HEK293T (cell line): ENCODE results near the gene AP4B1.

Experiments used
- CTCF ChIA-PET: fragments of 350-600 bp; formaldehyde crosslinking; extraction: SDS; loops from one replicate; lab custom pipeline; 2021; ENCODE audit warnings: antibody characterized with exemption, inconsistent platforms; lab: Yijun Ruan, JAX
- POLR2A ChIA-PET: fragments of 350-600 bp; formaldehyde crosslinking; extraction: SDS; loops from one replicate; lab custom pipeline; 2020; ENCODE audit warnings: antibody characterized with exemption, inconsistent platforms; lab: Yijun Ruan, JAX
- DNase-seq: peaks from one replicate; pipeline ENCODE4 v3.0.0; 2012; ENCODE audit warnings: mixed read lengths; ENCODE audit errors: extremely low spot score
- ARNT ChIP-seq: fragments of 450-650 bp; IDR thresholded peaks from 2 replicates; pipeline ENCODE4 v1.6.1; 2017; ENCODE audit warnings: mild to moderate bottlenecking
- BHLHE40 ChIP-seq: fragments of 450-650 bp; IDR thresholded peaks from 2 replicates; pipeline ENCODE4 v1.6.1; 2016; ENCODE audit warnings: mild to moderate bottlenecking, moderate library complexity, borderline replicate concordance
- CTBP1 ChIP-seq: fragments of 450-650 bp; IDR thresholded peaks from 2 replicates; pipeline ENCODE4 v1.6.1; 2016; ENCODE audit warnings: borderline replicate concordance
- ELF4 ChIP-seq: fragments of 450-650 bp; IDR thresholded peaks from 2 replicates; pipeline ENCODE4 v1.6.1; 2017; ENCODE audit warnings: antibody characterized with exemption
- FOXA1 ChIP-seq: fragments of 450-650 bp; IDR thresholded peaks from 2 replicates; pipeline ENCODE4 v1.6.1; 2016; ENCODE audit warnings: mild to moderate bottlenecking
- FOXK2 ChIP-seq: fragments of 450-650 bp; IDR thresholded peaks from 2 replicates; pipeline ENCODE4 v1.6.1; 2016; ENCODE audit warnings: mild to moderate bottlenecking
- FOXM1 ChIP-seq: fragments of 450-650 bp; IDR thresholded peaks from 2 replicates; pipeline ENCODE4 v1.6.1; 2017; ENCODE audit warnings: mild to moderate bottlenecking, borderline replicate concordance
- HDGF ChIP-seq: fragments of 450-650 bp; IDR thresholded peaks from 2 replicates; pipeline ENCODE4 v1.6.1; 2017; ENCODE audit warnings: antibody characterized with exemption, borderline replicate concordance
- L3MBTL2 ChIP-seq: fragments of 450-650 bp; conservative IDR thresholded peaks from 2 replicates; pipeline ENCODE4 v1.6.1; 2016; ENCODE audit warnings: mild to moderate bottlenecking
- LEF1 ChIP-seq: fragments of 450-650 bp; IDR thresholded peaks from 2 replicates; pipeline ENCODE4 v1.6.1; 2017; ENCODE audit warnings: mild to moderate bottlenecking, borderline replicate concordance
- NFRKB ChIP-seq: fragments of 450-650 bp; IDR thresholded peaks from 2 replicates; pipeline ENCODE4 v1.6.1; 2016; ENCODE audit warnings: mild to moderate bottlenecking, moderate library complexity
- PKNOX1 ChIP-seq: fragments of 450-650 bp; IDR thresholded peaks from 2 replicates; pipeline ENCODE4 v1.6.1; 2016
- SP1 ChIP-seq: fragments of 450-650 bp; IDR thresholded peaks from 2 replicates; pipeline ENCODE4 v1.6.1; 2017
- SUZ12 ChIP-seq: fragments of 450-650 bp; IDR thresholded peaks from 2 replicates; pipeline ENCODE4 v1.6.1; 2016; ENCODE audit warnings: mild to moderate bottlenecking
- TARDBP ChIP-seq: fragments of 450-650 bp; IDR thresholded peaks from 2 replicates; pipeline ENCODE4 v1.6.1; 2016
- ZNF384 ChIP-seq: fragments of 450-650 bp; IDR thresholded peaks from 2 replicates; pipeline ENCODE4 v1.6.1; 2016

Gene AP4B1

DNA sequence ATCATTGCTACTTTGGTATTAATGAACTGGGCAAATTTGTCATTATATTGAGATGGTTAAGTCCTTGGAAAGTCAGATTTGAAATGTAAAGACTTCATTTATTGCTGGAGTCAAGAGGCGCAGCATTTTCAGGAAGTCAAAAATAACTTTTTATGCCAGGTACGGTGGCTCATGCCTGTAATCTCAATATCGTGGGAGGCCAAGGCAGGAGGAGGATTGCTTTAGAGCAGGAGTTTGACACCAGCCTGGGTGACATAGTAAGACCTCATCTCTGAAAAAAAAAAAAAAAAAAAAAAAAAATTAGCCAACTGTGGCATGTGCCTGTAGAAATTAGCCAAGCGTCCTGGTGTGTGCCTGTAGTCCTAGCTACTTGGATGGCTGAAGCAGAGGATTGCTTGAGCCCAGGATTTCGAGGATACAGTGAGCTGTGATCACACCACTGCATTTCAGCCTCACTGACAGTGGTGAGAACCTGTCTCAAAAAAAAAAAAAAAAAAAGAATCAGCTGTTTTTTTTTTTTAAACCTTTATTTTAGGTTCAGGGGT, 30.0 kb upstream of the AP4B1 start:
- DNase-seq = no peak
- POLR2A ChIA-PET = no interaction called here

GRCh38 chr1:113934006-113934405, 29.4 kb upstream of the AP4B1 start:
- DNase-seq = no peak
- ChIA-PET POLR2A (interaction anchor here (1.3 kb wide), 1 partner anchor 18 kb away, joined by 4 read pairs; no protein-coding TSS in a partner anchor), CTCF (interaction anchor here (0.6 kb wide), 1 partner anchor 15 kb away, joined by 3 read pairs; no protein-coding TSS in a partner anchor)
- TF ChIP-seq TARDBP (no peak), NFRKB (no peak), ELF4 (no peak), FOXA1 (no peak), PKNOX1 (no peak), SUZ12 (no peak)

More for the DNA sequence above, 30.0 kb upstream of the AP4B1 start:
- TF ChIP-seq ELF4 (no peak), FOXK2 (no peak), ZNF384 (0 out of 2 replicates have a peak, but pooled peaks have one; percentile 36), ARNT (no peak), L3MBTL2 (no peak), BHLHE40 (no peak), CTBP1 (no peak), SUZ12 (no peak), LEF1 (no peak)
- CTCF ChIA-PET = no interaction called here

DNA sequence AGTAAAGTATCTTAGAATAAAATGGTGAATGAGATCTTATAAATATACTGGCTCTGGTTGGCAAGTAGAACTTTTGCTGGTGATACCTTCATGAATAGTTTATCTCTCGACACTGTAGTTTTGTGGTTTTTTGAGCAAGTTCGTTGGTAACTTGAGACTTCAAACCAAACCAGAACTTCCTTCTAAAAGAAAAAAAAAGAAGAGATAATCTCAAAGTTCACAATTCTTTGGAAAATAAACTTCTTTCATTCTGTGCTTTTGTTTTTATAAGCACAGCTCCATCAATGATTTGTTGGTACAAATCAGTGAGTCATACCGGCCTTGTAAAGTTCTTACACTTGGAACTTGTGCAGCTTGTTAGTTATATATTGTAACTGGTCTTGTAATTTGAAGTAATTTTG, 26.9 kb upstream of the AP4B1 start:
- ChIA-PET CTCF (interaction anchor here (0.7 to 2.3 kb wide), 4 partner anchors 15 to 865 kb away, joined by 3 to 7 read pairs (median 4); partner anchors contain the start of gene OLFML3), POLR2A (interaction anchor here (0.6 to 5.1 kb wide), 3 partner anchors 16 to 357 kb away, joined by 3 to 116 read pairs (median 3); partner anchors contain the start of genes AP4B1 and DCLRE1B)
- no peak for DNase-seq
- no peak for TF ChIP-seq FOXM1
- no peak for TF ChIP-seq L3MBTL2
- no peak for TF ChIP-seq NFRKB
- no peak for TF ChIP-seq PKNOX1
- no peak for TF ChIP-seq ARNT
- TF ChIP-seq HDGF = no peak
- TF ChIP-seq LEF1 = no peak
- TF ChIP-seq ELF4 = no peak
- TF ChIP-seq CTBP1 = no peak
- no peak for TF ChIP-seq FOXA1
- no peak for TF ChIP-seq BHLHE40
- TF ChIP-seq ZNF384 = no peak

- ChIA-PET CTCF (interaction anchor here (0.6 to 2.3 kb wide), 5 partner anchors 8 to 864 kb away, joined by 3 to 7 read pairs (median 4); partner anchors contain the start of gene OLFML3), POLR2A (interaction anchor here (0.6 to 5.1 kb wide), 12 partner anchors 10 to 358 kb away, joined by 3 to 116 read pairs (median 6); partner anchors contain the start of genes AP4B1, DCLRE1B, PHTF1 and RSBN1)
- no peak for TF ChIP-seq LEF1
- TF ChIP-seq TARDBP = no peak
- TF ChIP-seq ELF4 = no peak
- TF ChIP-seq NFRKB = no peak
- TF ChIP-seq BHLHE40 = no peak
- no peak for TF ChIP-seq FOXK2
- no peak for TF ChIP-seq SUZ12
- TF ChIP-seq FOXM1 = no peak
- no peak for TF ChIP-seq SP1
- no peak for TF ChIP-seq PKNOX1
- TF ChIP-seq L3MBTL2 = no peak
- TF ChIP-seq ARNT = no peak
- TF ChIP-seq ZNF384 = no peak
- TF ChIP-seq HDGF = no peak
- TF ChIP-seq FOXA1 = no peak
- TF ChIP-seq CTBP1 = no peak
- DNase-seq = peak; percentile 42
Measured at GRCh38 chr1:113930499-113931161, 26.0 kb upstream of the AP4B1 start.

DNA sequence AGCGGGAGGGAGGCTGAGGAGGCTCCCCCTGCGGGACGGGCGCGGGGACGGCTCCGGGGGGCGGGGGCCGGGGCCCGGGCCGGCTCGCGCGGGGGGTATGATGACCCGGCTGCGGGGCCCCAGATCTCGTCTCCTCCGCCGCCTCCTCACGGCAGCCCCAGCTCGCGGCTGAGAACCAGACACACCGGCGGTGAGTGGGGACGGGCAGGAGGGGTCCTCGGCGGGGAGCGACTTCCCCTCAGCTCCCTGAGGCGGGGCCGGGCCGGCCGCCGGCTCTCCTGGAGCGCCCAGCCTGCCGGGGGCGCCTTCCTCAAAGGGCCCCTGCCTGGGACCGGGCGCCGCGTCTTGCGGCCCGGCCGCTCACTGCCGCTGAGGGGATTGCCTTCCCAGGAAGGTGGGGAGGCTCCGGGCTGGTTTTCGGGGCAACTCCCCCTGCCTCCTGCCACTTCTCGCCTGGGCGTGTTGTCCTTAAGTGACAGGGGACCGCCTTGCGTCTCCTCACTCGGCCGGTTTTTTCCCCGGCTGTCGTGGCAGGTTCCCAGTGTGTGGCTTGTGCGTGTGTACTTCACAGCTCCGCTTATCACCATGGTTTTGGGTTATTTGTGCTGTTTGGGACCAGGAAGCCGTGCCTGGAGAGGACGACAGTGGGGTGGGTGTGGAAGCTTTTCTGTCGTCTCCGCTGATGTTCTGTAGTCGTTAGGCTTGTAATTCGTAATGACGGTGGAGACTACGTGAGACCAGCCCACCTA, 25.3 kb upstream of the AP4B1 start:
- TF ChIP-seq PKNOX1 (peak; percentile 29; the same call in 1 of the 2 replicates), FOXM1 (no peak), L3MBTL2 (no peak), ZNF384 (no peak), CTBP1 (no peak), LEF1 (no peak)

More for the DNA sequence above, 25.3 kb upstream of the AP4B1 start:
- peak; percentile 68 for DNase-seq
- CTCF ChIA-PET = interaction anchor here (0.7 to 2.3 kb wide), 4 partner anchors 9 to 49 kb away, joined by 3 to 7 read pairs (median 4); partner anchors contain the start of gene OLFML3
- POLR2A ChIA-PET = interaction anchor here (0.6 to 5.1 kb wide), 20 partner anchors 11 to 651 kb away, joined by 3 to 116 read pairs (median 4); partner anchors contain the start of genes AP4B1, DCLRE1B, PHTF1 and RSBN1
